RWPE2 (cell line): Measurements from ENCODE around the gene ALK.

Source experiments
- ATAC-seq: fragments of 200-7000 bp; cut with Tn5 transposase; 3 replicates; pipeline ENCODE4 v1.9.1; 2021; ENCODE audit warnings: low read depth
- DNase-seq: peaks from one replicate; pipeline ENCODE4 v3.0.0-alpha.2; 2020; ENCODE audit warnings: low spot score
- H3K27ac ChIP-seq: fragments of 450-650 bp; 2 replicates; pipeline ENCODE4 v1.5.1; 2017; ENCODE audit warnings: mild to moderate bottlenecking; ENCODE audit not compliant: poor library complexity, severe bottlenecking
- H3K27me3 ChIP-seq: fragments of 250-450 bp; sonication (Bioruptor Pico); 2 replicates; pipeline ENCODE4 v1.5.1; 2021; ENCODE audit warnings: mild to moderate bottlenecking, moderate library complexity; ENCODE audit not compliant: insufficient read depth, poor library complexity, severe bottlenecking
- H3K36me3 ChIP-seq: fragments of 250-450 bp; sonication (Bioruptor Pico); 2 replicates; pipeline ENCODE4 v1.5.1; 2020; ENCODE audit warnings: low read depth, mild to moderate bottlenecking, moderate library complexity
- H3K4me1 ChIP-seq: fragments of 250-450 bp; sonication (Bioruptor Pico); 2 replicates; pipeline ENCODE4 v1.5.1; 2021; ENCODE audit warnings: mild to moderate bottlenecking, moderate library complexity; ENCODE audit not compliant: insufficient read depth, poor library complexity, severe bottlenecking
- H3K4me3 ChIP-seq: fragments of 250-450 bp; sonication (Bioruptor Pico); 2 replicates; pipeline ENCODE4 v1.5.1; 2021; ENCODE audit warnings: mild to moderate bottlenecking, moderate library complexity; ENCODE audit not compliant: severe bottlenecking
- H3K9me3 ChIP-seq: fragments of 250-450 bp; sonication (Bioruptor Pico); 2 replicates; pipeline ENCODE4 v1.5.1; 2021; ENCODE audit warnings: mild to moderate bottlenecking, moderate library complexity; ENCODE audit not compliant: severe bottlenecking
- TF ChIP-seq, protein P1 (sequence below): fragments of 450-650 bp; IDR thresholded peaks from one replicate; pipeline ENCODE4 v1.5.1; 2017; ENCODE audit warnings: mild to moderate bottlenecking, moderate library complexity; ENCODE audit not compliant: poor library complexity, severe bottlenecking

ALK gene

DNA sequence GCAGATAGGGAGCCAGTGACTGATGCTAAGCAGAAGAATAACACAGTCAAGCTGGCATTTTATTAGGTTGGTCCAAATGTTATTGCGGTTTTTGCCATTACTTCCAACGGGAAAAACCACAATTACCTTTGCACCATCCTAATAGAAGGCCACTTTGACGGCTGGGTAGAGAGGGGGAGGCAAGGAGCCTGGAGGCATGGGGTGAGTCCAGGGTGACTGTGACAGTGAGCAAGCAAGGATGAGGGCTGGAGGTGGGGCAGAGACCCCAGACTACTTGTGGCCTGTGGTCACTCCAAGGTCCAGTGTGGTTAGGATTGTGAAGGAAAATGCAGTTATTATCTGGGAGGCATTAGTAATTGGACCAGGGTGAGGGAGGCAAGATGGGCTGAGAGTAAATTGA, 416.6 kb downstream of the ALK start:
- TF ChIP-seq, protein P1, sequence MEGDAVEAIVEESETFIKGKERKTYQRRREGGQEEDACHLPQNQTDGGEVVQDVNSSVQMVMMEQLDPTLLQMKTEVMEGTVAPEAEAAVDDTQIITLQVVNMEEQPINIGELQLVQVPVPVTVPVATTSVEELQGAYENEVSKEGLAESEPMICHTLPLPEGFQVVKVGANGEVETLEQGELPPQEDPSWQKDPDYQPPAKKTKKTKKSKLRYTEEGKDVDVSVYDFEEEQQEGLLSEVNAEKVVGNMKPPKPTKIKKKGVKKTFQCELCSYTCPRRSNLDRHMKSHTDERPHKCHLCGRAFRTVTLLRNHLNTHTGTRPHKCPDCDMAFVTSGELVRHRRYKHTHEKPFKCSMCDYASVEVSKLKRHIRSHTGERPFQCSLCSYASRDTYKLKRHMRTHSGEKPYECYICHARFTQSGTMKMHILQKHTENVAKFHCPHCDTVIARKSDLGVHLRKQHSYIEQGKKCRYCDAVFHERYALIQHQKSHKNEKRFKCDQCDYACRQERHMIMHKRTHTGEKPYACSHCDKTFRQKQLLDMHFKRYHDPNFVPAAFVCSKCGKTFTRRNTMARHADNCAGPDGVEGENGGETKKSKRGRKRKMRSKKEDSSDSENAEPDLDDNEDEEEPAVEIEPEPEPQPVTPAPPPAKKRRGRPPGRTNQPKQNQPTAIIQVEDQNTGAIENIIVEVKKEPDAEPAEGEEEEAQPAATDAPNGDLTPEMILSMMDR = no peak
- no peak for ATAC-seq

DNA sequence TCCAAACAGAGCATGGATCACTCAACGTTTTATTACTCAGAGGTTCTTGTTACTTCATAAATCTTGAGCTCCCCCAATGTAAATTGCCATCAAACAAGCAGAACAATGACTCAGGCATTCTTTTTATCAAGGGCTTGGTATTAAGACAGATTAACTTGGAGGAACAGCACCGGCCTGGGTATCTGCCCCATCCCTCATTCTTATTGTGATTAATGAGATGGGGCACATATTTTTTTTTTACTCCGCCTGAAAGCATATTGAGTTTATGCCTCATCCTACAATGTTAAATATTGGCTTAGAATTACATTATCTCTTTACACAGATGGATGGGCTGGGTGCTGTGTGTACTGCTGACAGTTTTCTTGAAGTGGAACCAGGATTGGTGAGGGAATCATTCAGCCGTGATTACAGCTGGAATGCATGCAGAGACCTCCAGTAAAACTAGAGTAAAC, 418.9 kb downstream of the ALK start:
- H3K36me3 ChIP-seq = no peaks in the 10 kb centered on the region
- ATAC-seq (peak; percentile 57), DNase-seq (no peak)
- no peaks in the 10 kb centered on the region for H3K9me3 ChIP-seq
- TF ChIP-seq, protein P1 = no peak
- H3K4me3 ChIP-seq = no peak overlapping the region
- no peak overlapping the region for H3K27ac ChIP-seq
- H3K4me1 ChIP-seq = no peaks in the 10 kb centered on the region
- no peaks in the 10 kb centered on the region for H3K27me3 ChIP-seq

More for the DNA sequence above, 416.6 kb downstream of the ALK start:
- Histone ChIP-seq H3K27ac (no peak overlapping the region), H3K36me3 (no peaks in the 10 kb centered on the region), H3K4me1 (no peaks in the 10 kb centered on the region), H3K27me3 (no peaks in the 10 kb centered on the region), H3K4me3 (no peak overlapping the region), H3K9me3 (no peaks in the 10 kb centered on the region)
- DNase-seq = no peak

DNA sequence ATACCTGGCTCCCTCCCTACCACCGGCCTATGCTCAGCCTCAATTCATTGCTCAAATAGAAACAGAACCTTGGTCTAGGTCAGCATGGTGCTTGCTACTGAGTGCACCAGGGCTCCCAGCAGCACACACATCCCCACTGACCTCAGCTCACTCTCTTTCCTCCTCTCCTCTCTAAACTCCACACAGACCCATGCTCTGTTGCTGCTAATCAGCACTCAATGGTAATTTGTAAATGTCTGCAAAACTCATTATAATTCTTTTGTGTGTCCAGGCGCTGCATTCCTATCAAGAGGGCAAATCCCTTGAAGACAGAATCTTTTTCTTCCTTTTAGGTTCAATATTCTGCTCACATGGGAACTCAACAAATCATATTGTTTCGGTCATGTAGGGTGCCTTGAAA, 424.0 kb downstream of the ALK start:
- Histone ChIP-seq H3K36me3 (no peaks in the 10 kb centered on the region), H3K9me3 (no peaks in the 10 kb centered on the region), H3K27ac (no peak overlapping the region), H3K4me3 (no peak overlapping the region), H3K4me1 (no peaks in the 10 kb centered on the region), H3K27me3 (no peaks in the 10 kb centered on the region)
- DNase-seq (no peak), ATAC-seq (no peak)
- TF ChIP-seq, protein P1 = no peak

DNA sequence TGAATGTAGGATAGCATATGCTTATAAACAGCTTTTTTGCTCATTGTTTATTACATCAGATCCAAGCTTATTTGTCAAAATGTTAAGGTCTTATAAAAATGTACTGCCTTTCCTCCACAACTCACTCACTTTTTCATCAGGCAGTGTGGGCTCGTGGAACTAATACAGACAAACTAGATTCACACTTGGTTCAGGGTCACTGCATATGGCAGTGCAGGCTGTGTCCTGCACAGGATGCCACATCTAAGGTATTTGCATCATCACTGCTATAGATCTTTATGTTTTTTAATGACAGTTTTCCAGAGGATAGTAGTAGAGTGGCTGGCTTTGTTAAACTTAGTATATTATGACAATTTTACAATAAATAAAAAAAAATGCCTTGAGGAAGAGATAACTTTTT, 425.2 kb downstream of the ALK start:
- DNase-seq (no peak), ATAC-seq (no peak)
- Histone ChIP-seq H3K27ac (no peak overlapping the region), H3K9me3 (no peaks in the 10 kb centered on the region), H3K4me3 (no peak overlapping the region), H3K4me1 (no peaks in the 10 kb centered on the region), H3K36me3 (no peaks in the 10 kb centered on the region), H3K27me3 (no peaks in the 10 kb centered on the region)
- TF ChIP-seq, protein P1 = no peak

DNA sequence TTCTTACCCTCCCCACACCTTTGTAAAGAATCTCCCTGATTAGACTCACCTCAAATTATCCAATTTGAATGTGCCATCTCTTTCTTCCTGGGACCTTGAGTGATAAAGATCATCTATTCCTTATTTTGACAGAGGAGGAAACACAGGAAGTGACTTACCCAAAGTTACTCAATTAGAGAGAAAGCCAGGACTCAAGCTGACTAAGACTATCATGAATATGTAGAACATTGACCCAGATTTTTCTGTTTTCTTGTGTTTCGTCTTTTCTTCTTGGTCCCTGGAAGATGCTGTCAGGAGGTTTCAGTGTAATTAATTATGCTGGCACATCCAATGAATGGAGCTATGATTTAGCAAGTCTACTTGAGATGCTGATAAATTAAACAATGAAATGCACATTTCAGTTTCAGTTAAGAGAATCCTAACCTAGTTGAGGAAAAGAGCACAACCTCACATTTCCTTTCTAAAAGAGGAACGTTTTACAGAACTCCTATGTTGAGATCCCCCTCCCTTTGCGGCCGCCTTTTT, 425.8 kb downstream of the ALK start:
- Histone ChIP-seq H3K27me3 (no peaks in the 10 kb centered on the region), H3K27ac (no peak overlapping the region), H3K9me3 (no peaks in the 10 kb centered on the region), H3K36me3 (no peaks in the 10 kb centered on the region), H3K4me1 (no peaks in the 10 kb centered on the region), H3K4me3 (no peak overlapping the region)
- DNase-seq = no peak
- no peak for ATAC-seq
- TF ChIP-seq, protein P1 = no peak
